Measurements from ENCODE around the gene THAP10.

DNA sequence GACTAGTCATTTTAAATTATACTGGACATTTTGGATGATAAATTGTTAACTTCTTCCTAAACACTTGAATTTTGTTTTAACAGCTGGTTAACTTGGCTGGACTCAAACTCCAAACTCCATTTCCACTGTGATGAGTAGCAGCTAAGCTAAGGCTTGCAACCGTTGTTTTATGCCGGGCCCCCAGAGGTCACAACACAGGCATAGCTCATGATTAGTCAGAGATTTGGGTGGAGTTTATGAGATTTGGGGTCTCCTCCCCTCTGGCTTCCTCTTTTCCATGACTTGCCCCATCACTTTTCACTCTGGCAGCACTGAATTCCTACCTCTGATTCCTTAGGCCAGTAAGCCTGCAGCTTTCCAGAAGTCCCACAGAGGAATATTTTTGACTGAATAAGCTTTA, 12.8 kb downstream of the THAP10 start:
- TF ChIP-seq, protein P1, sequence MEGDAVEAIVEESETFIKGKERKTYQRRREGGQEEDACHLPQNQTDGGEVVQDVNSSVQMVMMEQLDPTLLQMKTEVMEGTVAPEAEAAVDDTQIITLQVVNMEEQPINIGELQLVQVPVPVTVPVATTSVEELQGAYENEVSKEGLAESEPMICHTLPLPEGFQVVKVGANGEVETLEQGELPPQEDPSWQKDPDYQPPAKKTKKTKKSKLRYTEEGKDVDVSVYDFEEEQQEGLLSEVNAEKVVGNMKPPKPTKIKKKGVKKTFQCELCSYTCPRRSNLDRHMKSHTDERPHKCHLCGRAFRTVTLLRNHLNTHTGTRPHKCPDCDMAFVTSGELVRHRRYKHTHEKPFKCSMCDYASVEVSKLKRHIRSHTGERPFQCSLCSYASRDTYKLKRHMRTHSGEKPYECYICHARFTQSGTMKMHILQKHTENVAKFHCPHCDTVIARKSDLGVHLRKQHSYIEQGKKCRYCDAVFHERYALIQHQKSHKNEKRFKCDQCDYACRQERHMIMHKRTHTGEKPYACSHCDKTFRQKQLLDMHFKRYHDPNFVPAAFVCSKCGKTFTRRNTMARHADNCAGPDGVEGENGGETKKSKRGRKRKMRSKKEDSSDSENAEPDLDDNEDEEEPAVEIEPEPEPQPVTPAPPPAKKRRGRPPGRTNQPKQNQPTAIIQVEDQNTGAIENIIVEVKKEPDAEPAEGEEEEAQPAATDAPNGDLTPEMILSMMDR (conservative IDR thresholded peaks at IDR 0.05; ENCODE audit: low read depth in 2 of 2), result no peak
- no peak for TF ChIP-seq POLR2AphosphoS5 (IDR thresholded peaks at IDR 0.05; ENCODE audit: low read depth)

Data from GM23338 (cell line).